ENCODE data around the gene SDK2.

SDK2 gene

DNA sequence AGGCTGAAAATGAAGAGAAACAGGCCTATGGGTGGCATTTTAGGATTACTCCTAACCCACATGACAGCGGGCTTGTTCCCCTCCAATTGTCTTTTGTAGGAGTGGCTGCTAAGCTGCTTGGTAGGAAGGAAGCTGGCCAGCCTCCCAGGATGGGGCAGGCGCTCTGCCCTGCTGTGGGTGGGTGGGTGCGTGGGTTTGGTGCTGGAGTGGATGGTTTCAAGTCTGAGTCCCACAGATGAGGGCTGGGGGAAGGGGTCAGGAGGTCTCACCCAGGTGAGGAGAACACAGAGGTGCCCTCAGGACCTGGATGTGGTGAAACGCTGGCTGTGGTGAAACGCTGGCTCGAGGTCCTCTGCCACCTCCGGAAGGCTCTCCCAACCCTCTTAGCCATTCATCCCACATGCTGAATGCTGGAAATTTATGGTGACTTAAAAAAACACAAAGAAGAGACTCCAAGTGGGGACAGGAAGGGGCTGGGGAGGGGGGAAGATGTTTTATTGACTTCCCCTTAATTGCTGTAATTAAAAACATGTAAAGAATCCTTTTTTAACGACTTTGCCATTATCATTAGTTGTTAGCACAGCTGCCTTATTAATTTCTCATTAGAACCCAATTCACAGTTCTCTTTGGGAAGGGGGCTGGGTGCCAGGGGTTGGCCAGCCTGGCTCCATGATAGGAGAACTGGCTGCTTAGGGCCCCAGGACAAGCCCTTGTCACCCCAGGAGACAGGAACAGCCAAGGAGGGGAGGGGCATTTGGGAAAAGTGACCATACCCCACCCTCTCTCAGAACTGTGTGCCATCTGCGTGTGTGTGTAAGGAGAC, 178.9 kb downstream of the SDK2 start:
- no peaks in the 10 kb centered on the region for H3K9me3 ChIP-seq
- H3K27me3 ChIP-seq, result no peaks in the 10 kb centered on the region
- H3K36me3 ChIP-seq, result no peaks in the 10 kb centered on the region
- DNase-seq, result no peak
- H3K4me1 ChIP-seq, result peaks cover 4% of the 10 kb centered on the region; the same call in 1 of the 2 replicates
- no peak for TF ChIP-seq CTCF (IDR thresholded peaks at IDR 0.05; ENCODE audit: low read depth, low read length)
- H3K4me3 ChIP-seq (ENCODE audit: low read depth, low read length), result no peak overlapping the region

DNA sequence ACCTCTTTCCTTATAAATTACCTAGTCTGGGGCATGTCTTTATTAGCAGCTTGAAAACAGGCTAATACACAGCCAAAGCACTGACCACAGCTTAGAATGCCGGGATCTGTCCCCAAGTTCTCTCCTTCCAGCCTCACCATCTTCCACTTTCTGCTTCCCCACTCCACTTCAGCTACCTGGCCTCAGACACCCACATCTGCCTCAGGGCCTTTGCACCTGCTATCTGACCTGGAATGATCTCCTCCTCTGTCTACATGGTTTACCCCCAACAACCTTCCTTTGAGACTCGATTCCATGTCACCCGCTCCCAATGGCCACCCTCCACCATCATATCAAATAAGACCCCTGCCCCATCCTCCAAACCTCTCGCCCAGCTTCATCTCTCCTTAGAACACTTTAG, 179.8 kb downstream of the SDK2 start:
- no peaks in the 10 kb centered on the region for H3K36me3 ChIP-seq
- H3K4me1 ChIP-seq, result peaks cover 4% of the 10 kb centered on the region; the same call in 1 of the 2 replicates
- DNase-seq, result no peak
- no peaks in the 10 kb centered on the region for H3K27me3 ChIP-seq
- no peaks in the 10 kb centered on the region for H3K9me3 ChIP-seq
- no peak for TF ChIP-seq CTCF (IDR thresholded peaks at IDR 0.05; ENCODE audit: low read depth, low read length)
- no peak overlapping the region for H3K4me3 ChIP-seq (ENCODE audit: low read depth, low read length)

DNA sequence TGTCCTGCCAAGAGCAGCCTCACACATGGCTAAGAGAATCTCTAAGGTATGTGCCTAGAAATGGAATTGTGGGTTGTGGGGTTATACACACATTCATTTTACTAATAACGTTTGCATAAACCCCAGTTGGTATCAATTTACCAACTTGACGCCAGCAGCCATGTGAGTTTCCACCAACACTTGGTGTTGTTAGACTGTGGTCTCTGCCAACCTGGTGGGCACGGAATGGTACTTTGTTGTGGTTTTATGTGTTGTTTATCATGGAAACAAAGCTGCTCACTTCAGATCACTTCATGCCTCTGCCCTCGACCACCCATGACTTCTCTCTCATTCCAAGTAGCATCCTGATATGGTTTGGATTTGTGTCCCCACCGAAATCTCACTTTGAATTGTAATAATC, 180.4 kb downstream of the SDK2 start:
- Histone ChIP-seq H3K4me3 (ENCODE audit: low read depth, low read length) (no peak overlapping the region), H3K9me3 (no peaks in the 10 kb centered on the region), H3K4me1 (peaks cover 4% of the 10 kb centered on the region; the same call in 1 of the 2 replicates), H3K27me3 (no peaks in the 10 kb centered on the region), H3K36me3 (no peaks in the 10 kb centered on the region)
- no peak for DNase-seq
- no peak for TF ChIP-seq CTCF (IDR thresholded peaks at IDR 0.05; ENCODE audit: low read depth, low read length)

GRCh38 chr17:73462823-73463222, 181.4 kb downstream of the SDK2 start:
- Histone ChIP-seq H3K4me3 (ENCODE audit: low read depth, low read length) (no peak overlapping the region), H3K36me3 (no peaks in the 10 kb centered on the region), H3K27me3 (no peaks in the 10 kb centered on the region), H3K4me1 (peaks cover 4% of the 10 kb centered on the region; the same call in 1 of the 2 replicates), H3K9me3 (no peaks in the 10 kb centered on the region)
- no peak for TF ChIP-seq CTCF (IDR thresholded peaks at IDR 0.05; ENCODE audit: low read depth, low read length)
- peak; percentile 69 for DNase-seq

DNA sequence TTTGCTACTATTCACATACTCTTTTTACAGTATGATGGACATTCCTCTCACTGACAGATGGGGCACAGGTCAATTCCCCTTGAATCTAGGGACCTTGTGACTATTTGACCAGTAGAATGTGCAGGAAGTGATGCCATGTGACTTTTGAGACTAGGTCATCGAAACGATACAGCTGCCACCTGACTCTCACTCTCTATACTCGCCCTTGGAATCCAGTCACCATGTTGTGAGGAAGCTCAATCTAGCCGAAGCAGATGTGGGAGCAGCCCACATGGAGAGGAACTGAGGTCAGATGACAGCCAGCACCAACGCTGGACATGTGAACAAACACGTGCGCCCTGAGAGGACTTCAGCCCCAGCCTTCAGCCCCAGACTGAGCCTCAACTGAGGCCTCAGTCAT, 184.3 kb downstream of the SDK2 start:
- H3K9me3 ChIP-seq, result no peaks in the 10 kb centered on the region
- peaks cover 4% of the 10 kb centered on the region for H3K4me1 ChIP-seq
- TF ChIP-seq CTCF (IDR thresholded peaks at IDR 0.05; ENCODE audit: low read depth, low read length), result no peak
- H3K4me3 ChIP-seq (ENCODE audit: low read depth, low read length), result no peak overlapping the region
- no peaks in the 10 kb centered on the region for H3K27me3 ChIP-seq
- H3K36me3 ChIP-seq, result no peaks in the 10 kb centered on the region
- DNase-seq, result no peak

- Histone ChIP-seq H3K36me3 (no peaks in the 10 kb centered on the region), H3K4me3 (ENCODE audit: low read depth, low read length) (no peak overlapping the region), H3K27me3 (no peaks in the 10 kb centered on the region), H3K4me1 (peaks cover 9% of the 10 kb centered on the region), H3K9me3 (no peaks in the 10 kb centered on the region)
- no peak for DNase-seq
- no peak for TF ChIP-seq CTCF (IDR thresholded peaks at IDR 0.05; ENCODE audit: low read depth, low read length)
Measured at GRCh38 chr17:73455767-73456166, 188.5 kb downstream of the SDK2 start.
